GM19438 (cell line): Measurements from ENCODE around the gene MYO1E.
"Not testable (repeated sequence)": the region's sequence is repeated elsewhere in the genome, so short reads cannot be mapped to it uniquely, and the experiment has no call there.

Source experiments
- ATAC-seq: cut with Tn5 transposase; IDR thresholded peaks from one replicate; pipeline ENCODE4 v1.9.1; 2021; ENCODE audit warnings: low read depth; ENCODE audit not compliant: unreplicated experiment

Gene MYO1E

GRCh38 chr15:59372352-59373211, at the start of gene MYO1E:
MYO1E (minus strand) TSS chr15:59372871; CDS start chr15:59372500, 371 bp downstream.
- ATAC-seq, result no peak

- no peak for ATAC-seq
These were observed 48.4 kb upstream of the MYO1E start for GRCh38 chr15:59420986-59421618.

GRCh38 chr15:59420108-59420507, 47.4 kb upstream of the MYO1E start:
- ATAC-seq, result no peak

DNA sequence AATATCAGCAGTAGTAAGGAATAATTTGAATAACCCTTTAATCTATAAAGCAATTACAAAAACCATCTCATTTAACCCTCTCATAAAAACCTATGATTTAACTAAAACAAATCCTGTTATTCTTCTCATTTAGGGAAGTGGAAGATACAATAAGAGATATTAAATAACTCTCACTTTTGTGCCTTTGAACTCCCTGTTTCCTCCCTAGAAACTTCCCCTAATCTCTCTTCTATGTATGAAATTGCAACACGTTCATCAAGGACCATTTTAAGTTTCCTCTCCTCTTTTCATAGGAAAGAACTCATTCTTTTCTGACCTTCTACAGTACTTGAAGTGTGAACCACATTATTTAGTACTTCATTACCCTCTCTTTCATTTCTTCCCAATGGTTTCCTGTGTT, 46.5 kb upstream of the MYO1E start:
- no peak for ATAC-seq

- no peak for ATAC-seq
These were observed 44.1 kb upstream of the MYO1E start for GRCh38 chr15:59416816-59417215.

GRCh38 chr15:59413577-59413976, 40.9 kb upstream of the MYO1E start:
- ATAC-seq, result no peak

DNA sequence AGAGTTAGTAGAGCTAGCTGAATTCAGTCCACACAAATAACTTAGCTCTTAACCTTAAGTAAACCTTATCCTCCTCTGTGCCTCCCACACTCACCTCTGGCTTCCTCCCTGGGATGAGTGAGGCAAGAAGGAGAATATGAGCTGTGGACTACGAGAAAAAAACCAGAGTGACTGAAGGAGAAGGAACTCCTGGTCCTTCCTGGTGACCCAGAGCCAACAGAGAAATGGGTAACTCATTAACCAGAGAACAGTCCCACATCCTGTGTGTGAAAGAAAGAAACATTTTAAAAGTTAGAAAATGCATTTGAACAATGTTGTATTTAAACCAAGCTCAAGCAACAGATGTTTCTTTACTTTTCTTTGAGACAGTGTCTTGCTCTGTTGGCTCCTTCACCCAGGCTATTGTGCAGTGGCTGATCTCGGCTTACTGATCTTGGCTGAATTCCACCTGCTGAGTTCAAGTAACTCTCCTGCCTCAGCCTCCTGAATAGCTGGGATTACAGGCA, 37.8 kb upstream of the MYO1E start:
- no peak for ATAC-seq

DNA sequence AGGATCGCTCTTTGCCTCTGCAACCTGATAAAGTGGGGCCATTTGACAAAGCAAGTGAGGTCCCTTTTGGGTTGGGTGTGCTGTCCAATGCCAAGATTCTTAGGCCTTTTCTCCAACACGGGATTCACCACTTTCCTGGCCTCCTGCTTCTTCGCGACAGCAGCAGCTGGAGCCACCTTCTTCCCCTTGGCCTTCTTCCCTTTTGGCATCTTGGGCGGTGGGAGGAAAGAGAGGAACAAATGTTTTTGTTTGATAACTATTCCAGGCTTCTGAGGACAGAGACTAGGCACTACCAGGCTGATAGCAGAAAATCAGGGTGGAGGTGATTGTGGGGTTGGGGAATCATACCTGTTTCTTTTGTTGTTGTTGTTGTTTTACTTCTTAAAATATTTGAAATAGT, 35.3 kb upstream of the MYO1E start:
- no peak for ATAC-seq

GRCh38 chr15:59406446-59406845, 33.8 kb upstream of the MYO1E start:
- ATAC-seq, result no peak

- no peak for ATAC-seq
These were observed 32.4 kb upstream of the MYO1E start for GRCh38 chr15:59405079-59405478.

DNA sequence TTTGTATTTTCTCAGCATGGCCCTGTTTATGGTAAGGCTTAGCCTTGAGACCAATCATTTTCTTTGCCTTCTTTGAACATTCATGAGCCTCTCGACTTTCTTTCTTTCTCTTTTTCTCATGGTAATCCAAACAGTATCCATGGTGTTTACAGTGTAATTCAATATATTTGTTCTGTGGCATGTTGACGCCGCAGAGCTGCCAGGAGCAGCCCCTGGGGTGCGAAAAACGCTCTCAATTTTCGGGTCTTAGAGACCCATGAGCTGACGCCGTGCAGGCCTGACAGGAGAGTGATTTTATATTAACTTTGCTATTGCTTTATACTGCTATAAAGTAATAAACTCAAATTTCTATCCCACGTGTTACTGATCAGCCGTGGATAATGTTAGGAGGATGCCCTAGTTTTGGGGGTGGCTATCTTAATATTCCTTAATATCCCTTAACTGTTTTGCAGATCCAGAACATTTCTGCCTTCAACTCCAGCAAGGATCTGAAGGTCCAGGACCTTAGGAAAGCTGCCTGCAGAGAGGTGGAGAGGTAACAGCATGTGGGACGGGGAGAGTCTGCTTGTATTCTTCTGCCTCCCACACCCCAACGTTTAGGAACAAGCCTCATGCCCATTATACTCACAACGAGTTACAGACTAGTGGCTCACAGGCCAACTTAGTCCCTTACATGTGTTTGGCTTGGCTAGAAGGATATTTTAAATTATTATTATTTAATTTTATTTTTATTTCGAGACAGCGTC, 29.3 kb upstream of the MYO1E start:
- no peak for ATAC-seq

DNA sequence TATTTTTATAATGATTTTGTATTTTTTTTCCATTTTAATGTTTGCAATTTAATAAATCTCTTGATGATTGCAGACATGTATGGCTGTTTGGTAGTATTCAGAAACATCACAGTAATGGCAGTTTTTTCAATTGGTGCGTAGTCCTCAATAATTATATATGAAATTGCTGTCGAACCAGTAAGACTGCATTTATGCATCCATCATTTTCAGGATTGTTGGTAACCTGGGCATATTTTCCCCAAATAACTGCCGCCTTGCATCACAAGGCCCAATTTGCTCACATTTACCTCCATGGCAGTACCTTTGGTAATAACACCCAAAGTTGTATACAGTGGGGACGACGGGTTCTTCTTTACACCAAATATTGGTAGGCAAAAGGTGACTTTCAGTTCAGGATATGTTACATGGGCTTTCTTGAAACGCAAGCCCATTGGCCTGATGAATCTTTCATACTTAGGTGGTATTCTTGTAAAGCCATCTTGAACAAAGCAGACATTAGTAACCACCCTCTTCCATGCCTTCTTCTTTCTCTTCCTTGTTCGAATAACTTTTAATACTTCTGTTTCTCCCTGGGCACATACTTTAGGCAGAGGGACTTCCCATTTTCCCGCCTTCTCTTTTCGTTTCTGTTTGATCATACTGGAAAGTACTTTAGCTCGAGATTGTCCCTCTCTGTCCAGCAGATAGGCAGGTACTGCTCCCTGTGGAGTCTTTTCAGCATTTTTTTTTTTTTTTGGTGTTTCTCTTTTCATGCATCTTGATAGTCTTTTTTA, 28.6 kb upstream of the MYO1E start:
- ATAC-seq, result not testable (repeated sequence)

GRCh38 chr15:59400103-59400813, 27.6 kb upstream of the MYO1E start:
- peak; percentile 6 for ATAC-seq

GRCh38 chr15:59399465-59400102, 26.9 kb upstream of the MYO1E start:
- ATAC-seq, result peak; percentile 80

DNA sequence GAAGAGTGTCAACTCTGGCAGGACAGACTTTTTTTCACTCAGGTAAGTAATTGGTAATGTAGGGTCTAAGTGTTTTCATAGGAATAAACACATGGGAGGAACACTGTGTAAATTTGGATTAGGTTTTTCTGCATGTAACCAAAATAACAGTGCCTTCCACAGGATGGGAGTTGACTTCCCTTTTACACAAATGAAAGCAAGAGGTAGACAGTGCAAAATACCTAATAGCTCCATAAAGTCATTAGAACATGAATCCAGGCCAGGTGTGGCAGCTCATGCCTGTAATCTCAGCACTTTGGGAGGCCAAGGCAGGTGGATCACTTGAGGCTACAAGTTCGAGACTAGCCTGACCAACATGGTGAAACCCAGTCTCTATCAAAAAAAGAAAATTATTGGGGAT, 25.5 kb upstream of the MYO1E start:
- no peak for ATAC-seq

- no peak for ATAC-seq
These were observed 24.0 kb upstream of the MYO1E start for GRCh38 chr15:59396679-59397078.

- ATAC-seq, result no peak
These were observed 23.5 kb upstream of the MYO1E start for GRCh38 chr15:59396211-59396610.

GRCh38 chr15:59394166-59394661, 21.5 kb upstream of the MYO1E start:
- no peak for ATAC-seq

GRCh38 chr15:59392299-59392698, 19.6 kb upstream of the MYO1E start:
- ATAC-seq, result no peak
